UCSD-AML1 (cell line): ENCODE data around the gene ZNF516.

Experiments used
- DNase-seq: peaks from one replicate; lab custom pipeline; 2025; ENCODE audit not compliant: unreplicated experiment; lab: John Stamatoyannopoulos, UW

The ZNF516 gene

DNA sequence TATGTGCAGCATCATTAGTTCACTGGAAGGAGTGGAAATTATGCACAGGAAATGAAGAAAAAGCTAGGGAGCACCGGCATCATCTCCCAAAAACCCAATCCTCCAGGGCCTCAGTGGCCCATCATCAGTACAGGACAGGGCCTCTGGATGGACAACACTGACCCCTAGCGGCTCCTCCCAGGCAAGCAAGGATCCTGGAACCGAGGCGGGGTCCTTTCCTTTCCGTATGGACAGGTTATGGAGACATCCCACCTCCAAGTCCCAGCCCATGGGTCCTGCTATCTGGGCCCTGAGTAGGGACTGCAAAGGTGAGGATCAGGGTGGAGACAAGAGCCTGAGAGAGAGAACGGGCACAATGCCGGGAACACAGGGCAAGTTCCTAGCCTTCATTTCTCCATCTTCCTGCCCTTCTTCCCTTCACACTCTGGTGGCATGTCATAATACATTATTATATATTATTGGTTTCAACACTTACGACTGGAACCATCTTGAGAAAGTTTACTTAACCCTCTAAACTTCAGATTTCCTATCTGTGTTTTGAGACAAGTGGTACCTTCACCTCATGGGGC is 68.2 kb downstream of the ZNF516 start:
- peak; percentile 22 for DNase-seq

DNA sequence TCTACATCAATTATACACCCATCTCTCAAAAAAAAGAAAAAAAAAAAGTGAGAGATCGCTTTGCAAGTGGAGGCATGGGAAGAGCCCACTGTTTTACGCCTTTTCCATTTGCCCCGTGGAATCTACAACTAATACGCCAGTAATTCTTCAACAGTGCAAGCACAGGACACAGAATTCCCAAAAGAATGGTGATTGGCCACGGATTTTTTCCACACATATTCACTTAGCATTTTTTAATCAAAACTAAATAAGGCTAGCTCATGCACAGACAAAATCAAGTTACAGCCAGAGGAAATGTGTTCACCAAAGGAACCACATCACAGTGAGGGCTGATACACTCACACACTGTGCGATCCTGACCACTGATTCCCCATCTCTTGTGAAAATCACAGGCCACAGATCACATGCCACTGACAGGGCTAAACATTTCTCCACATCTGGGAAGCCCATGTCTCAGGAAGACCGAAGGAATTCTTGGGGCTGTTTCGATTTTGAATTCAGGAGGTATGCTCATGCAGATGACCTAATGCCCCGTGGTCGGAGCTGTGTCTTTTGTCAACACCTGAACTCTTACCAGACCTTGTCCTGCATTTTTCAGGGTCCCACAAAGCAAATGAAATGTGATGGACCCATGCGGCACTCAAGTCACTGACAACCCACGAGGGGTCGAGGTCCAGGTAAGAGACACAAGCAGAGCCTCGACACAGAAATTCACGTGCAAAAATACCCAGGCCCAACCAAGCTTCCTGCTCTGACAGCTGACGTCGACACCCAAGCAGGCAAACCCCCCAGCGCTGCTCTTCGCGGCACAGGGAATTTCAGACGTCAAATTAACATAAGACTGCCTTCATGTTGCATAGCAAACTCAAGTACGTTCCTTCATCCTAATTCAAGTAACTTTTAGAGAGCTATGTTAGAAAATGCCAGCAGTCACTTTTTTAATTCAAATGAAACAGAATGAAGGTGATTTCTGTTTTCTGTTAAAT is 69.6 kb downstream of the ZNF516 start:
- no peak for DNase-seq

DNA sequence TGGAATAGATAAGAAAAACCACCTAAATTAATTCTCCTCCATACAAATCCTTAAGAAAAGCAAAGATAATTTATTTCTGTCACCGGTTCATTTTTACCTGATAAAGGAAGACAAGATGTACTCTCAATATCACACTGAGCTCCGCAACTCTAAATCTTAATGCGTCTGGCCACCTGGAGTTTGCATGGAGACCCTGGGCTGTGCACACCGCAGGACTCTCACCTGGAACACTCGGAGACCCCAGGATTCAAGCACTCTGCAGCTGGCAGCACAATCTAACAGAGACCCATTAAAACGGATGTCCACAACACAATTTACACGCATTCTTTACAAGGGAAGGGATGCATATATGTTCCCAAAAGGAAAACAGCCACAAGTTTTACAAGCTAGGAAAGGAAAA is 72.2 kb downstream of the ZNF516 start:
- DNase-seq = no peak

DNA sequence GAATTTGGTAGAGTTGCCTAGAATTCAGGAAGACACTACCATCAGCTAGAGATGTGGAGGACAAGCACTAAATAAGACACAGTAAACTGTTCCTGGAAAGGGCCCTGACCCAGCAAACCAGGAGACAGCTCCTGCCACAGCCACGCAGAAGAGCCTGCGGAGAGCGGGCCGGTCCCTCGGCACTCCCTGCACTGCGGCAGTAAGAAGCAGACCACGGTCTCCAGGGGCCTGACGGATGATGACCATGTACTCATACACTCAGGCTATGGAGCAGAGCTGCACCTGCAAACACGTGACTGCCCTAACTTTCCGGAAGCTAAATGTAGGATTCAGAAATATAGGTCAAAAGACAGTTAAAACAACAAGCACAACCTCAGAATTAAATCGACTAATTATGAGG is 72.9 kb downstream of the ZNF516 start:
- DNase-seq = no peak

DNA sequence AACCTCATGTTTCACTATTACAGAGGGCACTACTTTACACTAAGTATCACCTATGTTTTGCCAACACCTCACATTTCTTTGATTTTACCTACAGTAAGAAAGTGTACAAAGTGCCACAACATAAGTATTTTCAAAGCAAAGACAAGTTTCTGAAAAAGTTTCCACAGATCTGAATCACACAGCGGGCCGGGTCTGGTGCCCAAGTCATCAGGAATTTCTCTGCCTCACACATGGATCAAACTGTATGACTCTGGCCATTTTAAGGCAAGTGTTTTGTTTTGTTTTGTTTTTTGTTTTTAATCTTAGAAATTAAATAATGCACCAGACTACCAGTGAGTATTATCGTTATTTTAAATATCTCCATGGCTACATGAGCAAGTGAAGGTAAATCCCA is 73.4 kb downstream of the ZNF516 start:
- DNase-seq = no peak

DNA sequence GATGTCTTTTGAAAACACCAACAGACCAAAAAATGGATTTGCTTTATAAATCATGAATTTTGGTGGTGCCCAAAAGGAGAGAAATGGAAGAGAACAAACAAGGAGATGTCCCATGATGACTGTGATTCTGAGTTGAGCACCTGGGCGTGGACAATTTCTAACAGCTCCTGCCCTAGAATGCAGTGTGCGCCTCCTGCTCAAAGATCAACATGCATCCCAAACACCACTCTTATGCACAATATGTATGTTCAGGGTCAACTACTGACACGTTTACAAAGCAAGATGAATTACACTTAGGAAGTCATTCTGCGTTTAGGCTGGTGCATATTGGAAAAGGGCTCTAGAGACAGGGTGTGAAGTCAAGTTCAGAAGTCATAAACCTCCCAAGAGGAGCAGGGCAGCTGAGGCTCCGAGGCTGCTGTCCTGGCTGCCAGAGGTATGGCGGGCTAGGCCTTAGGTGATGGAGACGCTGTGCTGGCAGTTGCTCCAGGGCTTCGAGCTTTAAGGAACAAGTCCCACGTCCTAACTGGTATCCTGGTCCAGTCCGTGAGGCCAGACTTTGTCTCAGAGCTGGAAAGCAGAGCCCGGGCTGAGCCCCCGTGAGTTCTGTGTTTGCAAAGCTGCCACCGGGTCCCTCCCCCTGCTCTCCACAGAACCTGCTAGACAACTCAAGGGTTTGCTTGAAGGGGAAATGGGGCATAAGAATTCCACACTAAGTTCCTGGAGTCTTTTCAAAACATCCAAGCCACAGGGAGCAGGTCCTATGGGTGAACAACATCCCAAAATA is 74.0 kb downstream of the ZNF516 start:
- no peak for DNase-seq

DNA sequence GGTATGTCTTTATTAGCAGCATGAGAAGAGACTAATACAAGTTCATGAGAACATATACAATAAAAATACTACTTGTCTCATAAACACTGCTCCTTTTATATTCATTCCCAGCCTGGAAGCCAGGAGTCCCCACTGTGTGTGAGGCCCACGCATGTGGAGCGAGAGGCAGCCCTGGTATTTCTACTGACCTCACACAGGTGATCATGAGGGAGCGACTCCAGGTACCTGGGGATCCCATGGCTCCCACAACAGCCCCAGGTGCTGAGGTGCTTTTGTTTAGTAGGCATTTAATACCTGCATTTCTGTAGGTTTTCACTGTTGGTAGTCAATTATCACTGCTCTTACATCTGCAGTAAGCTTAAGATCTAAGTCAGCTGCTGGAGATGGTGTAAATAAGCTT is 75.2 kb downstream of the ZNF516 start:
- no peak for DNase-seq

DNA sequence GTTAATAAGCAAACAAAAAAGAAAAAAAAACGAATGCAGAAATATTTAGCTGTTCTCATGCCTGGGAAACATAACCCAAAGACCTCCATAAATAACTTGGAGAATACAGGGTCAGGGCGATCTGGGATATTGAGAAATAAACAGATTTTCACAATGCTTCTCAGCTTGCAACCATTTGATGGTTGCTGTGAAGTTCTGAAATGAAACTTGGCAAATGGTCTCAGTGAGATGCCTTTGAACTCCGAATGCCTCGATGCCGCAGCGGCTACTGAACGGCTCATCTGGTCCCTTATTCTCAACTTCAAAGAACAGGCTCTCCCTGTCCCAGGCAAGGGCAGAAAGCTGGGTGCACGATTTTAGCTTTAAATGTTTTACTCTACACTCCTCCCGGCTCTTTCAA is 78.1 kb downstream of the ZNF516 start:
- no peak for DNase-seq

DNA sequence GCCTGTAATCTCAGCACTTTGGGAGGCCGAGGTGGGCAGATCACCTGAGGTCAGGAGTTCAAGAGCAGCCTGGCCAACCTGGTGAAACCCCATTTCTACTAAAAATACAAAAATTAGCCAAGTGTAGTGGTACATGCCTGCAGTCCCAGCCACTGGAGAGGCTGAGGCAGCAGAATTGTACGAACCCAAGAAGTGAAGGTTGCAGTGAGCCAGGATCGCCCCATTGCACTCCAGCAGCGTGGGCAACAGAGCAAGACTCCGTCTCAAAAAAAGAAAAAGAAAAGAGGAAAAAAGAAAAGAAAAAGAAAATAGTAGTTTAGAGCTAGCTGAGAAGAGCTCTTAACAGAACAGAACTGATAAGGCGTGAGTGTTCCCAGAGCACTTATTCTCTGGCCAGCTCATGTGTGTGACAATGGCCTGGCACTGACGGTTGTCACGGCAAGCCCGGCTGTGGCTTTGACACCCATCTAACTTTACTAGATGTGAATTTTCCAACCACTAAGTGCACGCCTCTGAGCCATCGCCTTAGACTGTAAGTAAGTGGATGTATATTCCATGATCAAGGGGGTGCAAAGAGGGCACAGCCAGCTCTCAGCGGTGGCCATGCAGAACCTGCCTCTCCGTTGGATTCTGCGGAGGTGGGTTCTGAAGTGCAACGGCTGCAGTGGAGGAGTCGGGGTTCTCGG is 80.0 kb downstream of the ZNF516 start:
- no peak for DNase-seq

DNA sequence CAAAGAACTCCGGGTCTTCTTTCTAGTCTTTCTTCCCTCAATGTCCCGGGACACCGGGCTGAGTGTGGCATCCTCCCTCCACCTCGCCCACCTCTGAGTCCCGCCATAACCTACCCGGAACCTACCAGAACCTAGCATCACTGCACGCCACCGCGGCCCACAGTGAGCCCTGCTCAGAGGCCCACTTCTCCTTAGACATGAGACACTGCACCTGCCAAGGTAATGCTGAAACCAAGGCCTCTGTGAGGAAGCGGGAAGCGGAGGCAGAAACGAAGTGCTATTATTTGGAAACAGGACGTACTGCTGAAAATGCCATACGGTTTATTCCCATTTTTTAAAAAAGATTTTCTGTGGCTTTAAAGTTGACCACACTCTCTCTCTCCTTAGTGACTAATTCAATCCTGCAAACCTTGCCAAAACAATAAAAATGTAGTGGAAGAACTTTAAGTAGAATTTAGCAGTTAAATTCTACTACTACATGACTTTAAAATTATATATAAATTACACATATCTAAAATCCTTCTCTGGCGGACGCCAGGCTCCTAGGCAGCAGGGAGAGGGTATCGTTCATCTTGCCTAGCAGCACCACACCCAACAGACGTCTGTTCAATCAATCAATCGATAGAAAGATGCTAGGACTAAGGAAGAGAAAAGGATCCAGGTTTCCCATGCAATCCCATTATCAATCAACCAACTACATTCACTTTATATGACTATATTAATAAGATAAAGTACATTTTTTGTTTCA is 82.0 kb downstream of the ZNF516 start:
- no peak for DNase-seq

DNA sequence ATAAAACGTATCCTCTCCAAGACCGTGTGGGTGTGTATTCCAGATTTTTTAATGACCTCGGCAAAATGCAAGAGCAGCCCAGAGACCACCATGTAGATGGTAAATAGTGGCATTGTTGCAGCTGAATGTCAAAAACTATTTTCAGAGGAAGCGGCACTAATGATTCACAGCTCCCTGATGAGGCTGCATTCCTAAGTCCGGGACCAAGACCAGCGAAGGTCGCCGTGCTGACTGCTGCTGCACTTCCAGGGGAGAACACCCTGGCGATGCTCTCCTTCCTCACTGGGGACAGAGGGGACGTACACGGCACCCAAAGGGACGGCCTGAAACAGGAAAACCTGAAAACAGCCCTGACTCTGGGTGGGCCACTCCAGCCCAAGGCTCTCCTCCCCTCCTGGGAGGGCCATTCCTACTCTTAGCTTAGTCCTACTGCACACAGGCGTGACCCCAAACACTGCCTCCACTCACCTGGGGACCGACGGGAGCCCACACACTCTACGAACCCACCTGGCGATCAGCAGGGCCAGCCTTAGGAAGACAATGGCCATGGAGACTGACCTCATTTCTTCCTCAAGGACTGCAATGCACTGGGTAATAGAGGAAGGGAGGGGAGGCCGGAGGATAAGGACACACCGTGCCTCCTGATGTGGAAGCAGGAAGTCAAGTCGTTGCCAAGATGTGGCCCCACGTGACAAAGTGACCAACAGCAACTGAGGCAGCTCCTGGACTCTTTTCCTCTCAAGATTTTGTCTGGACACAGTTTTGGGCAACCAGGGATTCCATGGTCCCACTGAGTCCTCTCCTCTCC is 82.8 kb downstream of the ZNF516 start:
- DNase-seq = no peak

DNA sequence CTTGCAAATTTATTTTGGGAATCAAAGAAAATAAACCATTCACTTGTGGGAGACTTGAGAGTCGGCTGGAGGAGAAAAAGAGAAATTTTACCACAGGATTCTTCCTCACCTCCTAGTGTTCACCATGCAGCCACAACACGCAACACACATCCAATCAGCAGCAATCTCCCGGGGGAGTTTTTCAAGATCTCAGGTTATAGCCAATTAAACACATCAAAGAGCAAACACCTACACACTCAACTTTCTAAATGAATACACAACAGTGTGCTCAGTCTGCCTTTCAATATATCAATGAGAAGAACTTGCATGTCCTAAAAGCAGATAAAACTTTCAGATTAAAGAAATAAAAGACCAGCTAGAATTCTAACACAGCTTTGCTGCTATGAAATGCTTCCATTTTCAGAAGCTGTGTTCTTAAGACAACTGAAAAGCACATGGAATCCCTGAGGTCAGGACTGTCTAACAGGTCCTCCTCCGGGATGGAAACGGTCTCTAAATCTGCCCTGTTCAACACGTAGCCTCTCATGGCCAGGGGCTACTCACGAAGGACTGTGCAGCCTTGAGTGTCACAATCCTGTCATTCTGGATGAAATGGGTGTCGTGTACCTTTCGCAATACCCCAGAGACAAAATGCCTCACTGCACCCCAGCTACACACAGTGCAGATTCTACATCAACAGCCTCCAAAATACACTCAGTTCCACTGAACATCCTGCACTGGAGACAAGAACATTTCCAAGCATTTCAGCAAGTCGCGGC is 84.2 kb downstream of the ZNF516 start:
- no peak for DNase-seq

DNA sequence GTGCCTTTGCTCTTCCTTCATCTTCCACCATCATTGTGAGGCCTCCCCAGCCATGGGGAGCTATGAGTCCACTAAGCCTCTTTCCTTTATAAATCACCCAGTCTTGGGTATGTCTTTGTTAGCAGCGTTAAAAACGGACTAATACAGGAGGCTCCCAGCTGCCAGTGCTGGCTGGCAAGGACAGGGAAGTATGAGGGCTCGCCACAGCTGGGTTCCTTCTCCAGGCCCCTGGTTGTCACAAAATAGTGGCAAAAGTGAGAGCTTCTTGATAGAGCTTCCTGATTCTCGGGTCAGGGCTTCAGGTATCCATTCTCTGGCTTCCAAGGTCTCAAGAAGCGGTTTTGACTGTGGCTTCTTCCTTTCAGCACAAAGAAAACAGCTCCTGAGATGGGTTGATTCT is 85.0 kb downstream of the ZNF516 start:
- DNase-seq = no peak

DNA sequence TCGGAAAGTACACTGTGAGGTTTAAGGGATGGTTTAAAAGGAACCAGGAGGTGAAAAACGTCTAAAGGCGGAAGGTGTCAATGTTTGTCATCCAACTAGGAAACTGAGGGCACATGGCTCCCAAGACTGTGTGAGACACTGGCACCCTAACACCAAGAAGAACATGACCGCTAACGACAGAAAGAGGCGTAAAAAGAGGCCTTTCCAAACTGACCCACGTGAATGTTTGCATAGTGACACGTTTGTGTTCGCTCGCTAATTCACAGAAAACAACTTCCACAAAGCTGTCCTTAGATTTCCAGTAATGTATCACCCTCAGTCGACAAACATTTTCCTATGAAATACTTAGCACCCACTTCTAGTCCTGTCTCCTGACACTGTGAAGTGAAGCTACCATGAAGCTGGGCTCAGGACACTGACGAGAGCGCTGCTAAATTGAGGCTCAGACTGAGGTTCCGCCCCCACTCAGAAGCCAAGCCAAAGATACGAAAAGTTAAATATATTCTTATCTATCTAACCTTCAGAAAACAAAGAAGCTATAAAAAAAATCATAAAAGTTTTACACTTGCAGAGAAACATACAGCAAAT is 86.5 kb downstream of the ZNF516 start:
- no peak for DNase-seq

DNA sequence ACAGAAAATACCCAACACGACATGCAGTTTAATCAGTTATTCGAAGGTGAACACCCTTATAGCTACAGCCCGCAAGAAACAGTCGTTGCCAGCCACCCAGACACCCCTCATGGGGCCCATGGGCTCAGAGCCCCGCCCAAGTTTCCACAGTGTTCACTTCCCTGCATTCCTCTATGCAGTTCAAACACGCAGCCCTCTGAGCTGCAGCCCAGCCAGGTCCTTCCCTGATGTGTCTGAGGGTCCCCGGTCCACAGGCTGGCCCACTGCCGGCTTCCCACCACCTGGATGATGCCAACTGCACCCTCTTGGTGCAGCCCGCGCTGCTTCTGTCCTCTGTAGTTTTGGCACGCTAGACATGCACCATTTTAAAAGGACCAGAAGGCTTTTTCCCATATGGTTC is 87.4 kb downstream of the ZNF516 start:
- no peak for DNase-seq

DNA sequence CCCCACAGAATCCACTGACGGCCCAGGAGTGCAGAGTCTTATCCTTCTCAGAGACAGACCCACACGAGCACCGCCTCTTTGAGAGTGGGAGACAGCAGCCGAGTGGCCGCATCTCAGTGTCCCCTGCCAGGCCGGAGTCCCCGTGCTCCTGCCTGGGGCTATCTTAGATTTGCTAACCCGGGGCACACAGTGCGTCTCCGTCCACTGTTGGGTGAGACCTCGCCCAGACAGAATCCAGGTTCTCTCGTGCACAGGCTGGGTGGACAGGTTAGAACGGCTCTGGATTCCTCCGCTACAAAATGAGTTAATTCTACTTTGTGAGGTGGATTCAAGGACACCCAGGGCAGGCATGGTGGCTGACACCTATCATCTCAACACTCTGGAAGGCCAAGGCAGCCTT is 88.3 kb downstream of the ZNF516 start:
- no peak for DNase-seq

DNA sequence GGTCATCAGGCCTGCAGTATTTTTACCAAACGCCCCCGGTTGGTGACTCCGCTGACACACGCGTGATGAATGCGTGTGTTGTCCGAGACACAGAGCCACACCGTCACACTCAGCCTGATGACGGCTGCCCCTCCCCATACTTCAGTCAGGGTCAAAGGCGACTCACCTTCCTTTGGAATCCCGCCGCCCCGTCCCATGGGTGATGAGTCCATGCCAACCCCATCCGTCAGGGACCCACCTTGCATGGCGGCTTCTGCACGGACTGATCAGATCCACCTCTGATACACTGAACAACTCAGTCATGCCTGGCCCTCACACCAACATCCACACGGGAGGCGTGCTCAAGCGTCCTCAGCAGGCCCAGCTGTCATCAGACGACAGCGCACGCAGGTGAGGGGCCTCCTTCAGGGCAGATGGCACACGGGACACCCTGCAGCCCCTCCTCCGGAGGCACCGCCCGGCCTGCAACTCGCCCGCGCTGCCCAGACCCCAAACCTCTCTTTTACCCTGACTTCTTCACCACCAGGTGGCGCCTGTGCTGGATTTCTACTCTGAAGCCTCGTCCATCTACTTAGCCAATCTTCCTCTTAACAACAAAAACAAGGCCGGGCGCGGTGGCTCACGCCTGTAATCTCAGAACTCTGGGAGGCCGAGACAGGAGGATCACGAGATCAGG is 89.2 kb downstream of the ZNF516 start:
- no peak for DNase-seq

DNA sequence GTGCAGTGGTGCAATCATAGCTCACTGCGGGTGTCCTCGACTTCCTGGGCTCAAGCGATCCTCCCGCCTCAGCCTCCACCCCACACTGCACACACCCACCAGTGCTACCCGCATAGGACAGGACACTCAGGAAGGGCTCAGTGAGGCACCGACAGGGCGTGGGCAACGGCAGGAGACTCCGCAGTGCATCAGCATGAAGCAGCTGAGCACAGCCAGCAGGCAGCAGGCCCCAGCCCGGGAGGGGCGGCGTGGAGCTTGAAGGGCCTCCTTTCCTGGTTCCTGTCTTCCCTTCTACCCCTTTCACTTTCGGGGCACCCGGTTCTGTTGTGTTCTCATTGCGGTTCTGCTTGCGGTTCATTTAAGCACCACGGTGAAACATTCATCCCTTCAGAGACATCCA is 89.8 kb downstream of the ZNF516 start:
- DNase-seq = no peak
